Measurements from ENCODE around the gene TBC1D30.

- TF ChIP-seq, protein P1, sequence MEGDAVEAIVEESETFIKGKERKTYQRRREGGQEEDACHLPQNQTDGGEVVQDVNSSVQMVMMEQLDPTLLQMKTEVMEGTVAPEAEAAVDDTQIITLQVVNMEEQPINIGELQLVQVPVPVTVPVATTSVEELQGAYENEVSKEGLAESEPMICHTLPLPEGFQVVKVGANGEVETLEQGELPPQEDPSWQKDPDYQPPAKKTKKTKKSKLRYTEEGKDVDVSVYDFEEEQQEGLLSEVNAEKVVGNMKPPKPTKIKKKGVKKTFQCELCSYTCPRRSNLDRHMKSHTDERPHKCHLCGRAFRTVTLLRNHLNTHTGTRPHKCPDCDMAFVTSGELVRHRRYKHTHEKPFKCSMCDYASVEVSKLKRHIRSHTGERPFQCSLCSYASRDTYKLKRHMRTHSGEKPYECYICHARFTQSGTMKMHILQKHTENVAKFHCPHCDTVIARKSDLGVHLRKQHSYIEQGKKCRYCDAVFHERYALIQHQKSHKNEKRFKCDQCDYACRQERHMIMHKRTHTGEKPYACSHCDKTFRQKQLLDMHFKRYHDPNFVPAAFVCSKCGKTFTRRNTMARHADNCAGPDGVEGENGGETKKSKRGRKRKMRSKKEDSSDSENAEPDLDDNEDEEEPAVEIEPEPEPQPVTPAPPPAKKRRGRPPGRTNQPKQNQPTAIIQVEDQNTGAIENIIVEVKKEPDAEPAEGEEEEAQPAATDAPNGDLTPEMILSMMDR (IDR thresholded peaks at IDR 0.05; ENCODE audit: low read depth, low read length, poor library complexity, severe bottlenecking): no peak
- TF ChIP-seq EZH2phosphoT487 (IDR thresholded peaks at IDR 0.05; ENCODE audit: borderline replicate concordance, low read length): no peak
Observed at GRCh38 chr12:64806593-64807460, 17.6 kb upstream of the TBC1D30 start.

Data from DOHH2 (cell line).